Measurements from ENCODE around the gene IGFL1.

- TF ChIP-seq CTCF (IDR thresholded peaks at IDR 0.05) (no peak), POLR2A (IDR thresholded peaks at IDR 0.05) (no peak)
Observed at GRCh38 chr19:46197314-46198070, 32.0 kb upstream of the IGFL1 start.

All from gastroesophageal sphincter (tissue), 3 donors.